HK-2 (cell line): ENCODE data around the gene GPD2.
A peak's percentile ranks its signal among the peaks of the same experiment; 100 is the strongest.

Source experiments
- DNase-seq: peaks from one replicate; pipeline ENCODE4 v3.0.0-alpha.2; 2018; ENCODE audit not compliant: unreplicated experiment

The GPD2 gene

DNA sequence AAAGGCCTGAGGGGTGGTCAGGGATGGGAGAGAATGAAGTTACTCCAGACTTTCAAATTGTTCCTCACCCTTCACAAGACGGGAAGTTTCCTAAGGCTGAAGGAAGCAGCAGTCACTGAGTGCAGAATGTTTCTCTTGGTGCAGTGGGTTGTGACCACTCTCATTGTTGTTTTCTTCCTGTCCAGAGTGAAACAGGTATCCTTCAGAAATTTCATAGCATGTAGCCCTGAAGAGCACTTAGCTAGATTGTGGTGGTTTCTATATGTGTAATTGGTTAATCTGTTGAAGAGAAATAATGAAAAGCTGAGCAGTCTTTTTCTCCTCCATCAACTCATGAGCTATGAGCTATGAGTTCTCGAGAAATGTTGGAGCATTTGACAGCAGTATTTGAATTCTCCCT is 96.8 kb downstream of the GPD2 start:
- no peak for DNase-seq

- DNase-seq, result no peak
Observed at GRCh38 chr2:156536534-156536933, 100.4 kb downstream of the GPD2 start.

DNA sequence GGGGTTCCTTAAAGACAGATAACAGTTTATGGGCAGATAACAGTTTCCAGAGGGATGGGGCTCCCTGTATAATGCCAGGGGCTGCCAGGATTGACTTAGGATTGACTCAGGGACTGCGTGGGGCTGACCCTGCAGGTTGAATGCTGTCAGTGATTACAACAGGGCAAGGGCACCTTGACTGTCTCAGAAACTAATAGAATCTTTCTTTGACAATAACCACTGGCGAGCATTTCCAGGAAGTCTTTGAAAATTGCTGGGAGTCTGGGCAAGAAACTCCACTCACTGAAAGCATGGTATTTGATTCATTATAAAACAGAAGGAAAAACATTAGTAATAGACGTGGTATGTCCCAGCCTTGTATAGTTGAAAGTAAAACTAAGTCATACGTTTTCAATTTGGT is 101.0 kb downstream of the GPD2 start:
- DNase-seq, result no peak

GRCh38 chr2:156538083-156538504 is 101.9 kb downstream of the GPD2 start:
- DNase-seq, result no peak

DNA sequence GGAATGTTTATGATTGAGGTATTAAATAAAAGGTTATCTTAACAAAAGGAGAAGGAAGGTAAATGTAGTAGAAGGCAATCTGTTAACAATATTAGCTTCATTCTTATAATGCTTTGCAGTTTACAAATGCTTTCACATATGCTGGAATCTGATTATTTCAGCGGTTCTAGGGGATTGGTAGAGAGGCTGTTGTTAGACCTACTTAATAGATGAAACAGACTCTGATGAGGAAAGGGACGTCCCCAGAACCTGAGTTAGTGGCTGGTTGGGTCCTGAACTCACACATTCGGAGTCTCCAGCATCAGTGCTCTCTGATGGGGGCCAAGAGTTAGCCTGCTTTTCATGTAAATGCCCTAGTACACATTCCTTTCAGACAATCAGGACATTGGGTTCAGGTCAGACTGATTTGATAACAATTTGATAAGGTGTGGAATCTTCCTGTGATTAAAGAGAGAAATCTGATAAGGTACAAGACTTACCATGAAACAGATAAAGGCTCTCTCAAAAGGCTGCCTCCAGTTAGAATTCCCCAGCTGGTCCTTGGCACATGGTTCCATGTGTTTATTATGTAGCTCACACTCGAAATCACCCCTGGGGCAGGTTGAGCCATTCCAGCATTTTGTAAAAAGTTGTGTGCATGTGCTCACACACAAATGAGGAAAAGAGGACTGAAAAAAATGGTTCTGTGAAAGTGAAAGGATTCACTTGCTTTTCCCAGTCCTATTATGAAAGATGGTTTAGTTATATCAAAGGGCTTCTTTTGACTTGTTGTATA is 103.1 kb downstream of the GPD2 start:
- no peak for DNase-seq

DNA sequence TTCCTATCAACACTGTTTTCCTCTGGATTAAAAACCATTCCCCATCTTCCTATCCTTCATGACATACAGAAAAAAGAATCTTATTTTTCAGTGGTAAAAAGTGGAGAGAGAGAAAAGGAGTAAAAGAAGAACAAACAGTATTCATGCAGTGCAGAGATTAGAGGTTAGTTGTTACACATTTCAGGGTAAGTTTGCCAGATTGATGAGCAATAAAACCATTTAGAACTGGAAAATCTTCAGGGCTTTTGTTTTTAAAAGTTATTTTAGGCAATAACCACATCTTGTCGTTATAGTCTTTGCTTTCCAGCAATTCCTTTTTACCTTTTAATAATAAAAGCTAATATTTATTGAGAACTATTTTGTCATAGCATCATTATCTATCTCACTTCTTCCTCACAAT is 104.5 kb downstream of the GPD2 start:
- no peak for DNase-seq

DNA sequence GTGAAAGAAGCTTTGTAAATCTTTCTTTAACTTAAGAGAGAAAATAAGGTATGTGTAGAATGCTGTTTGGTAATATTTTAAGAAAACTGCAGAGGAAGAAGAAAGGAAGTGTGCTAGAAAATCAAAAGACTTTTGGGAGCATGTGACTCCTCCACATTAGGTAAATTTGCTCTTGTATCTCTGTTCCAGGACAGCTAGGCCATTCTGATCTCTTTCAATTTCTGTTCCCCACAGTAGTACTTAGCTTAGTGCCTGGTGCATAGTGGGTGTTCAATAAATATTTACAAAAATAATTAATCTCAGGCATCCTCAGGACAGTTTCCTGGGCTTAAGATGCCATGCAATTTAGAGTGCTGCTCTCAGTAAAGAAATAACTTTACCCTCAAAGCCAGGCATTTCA is 105.0 kb downstream of the GPD2 start:
- DNase-seq, result no peak

GRCh38 chr2:156541706-156542105 is 105.5 kb downstream of the GPD2 start:
- DNase-seq, result no peak

- DNase-seq, result no peak
Observed at GRCh38 chr2:156548413-156548812, 112.2 kb downstream of the GPD2 start.

DNA sequence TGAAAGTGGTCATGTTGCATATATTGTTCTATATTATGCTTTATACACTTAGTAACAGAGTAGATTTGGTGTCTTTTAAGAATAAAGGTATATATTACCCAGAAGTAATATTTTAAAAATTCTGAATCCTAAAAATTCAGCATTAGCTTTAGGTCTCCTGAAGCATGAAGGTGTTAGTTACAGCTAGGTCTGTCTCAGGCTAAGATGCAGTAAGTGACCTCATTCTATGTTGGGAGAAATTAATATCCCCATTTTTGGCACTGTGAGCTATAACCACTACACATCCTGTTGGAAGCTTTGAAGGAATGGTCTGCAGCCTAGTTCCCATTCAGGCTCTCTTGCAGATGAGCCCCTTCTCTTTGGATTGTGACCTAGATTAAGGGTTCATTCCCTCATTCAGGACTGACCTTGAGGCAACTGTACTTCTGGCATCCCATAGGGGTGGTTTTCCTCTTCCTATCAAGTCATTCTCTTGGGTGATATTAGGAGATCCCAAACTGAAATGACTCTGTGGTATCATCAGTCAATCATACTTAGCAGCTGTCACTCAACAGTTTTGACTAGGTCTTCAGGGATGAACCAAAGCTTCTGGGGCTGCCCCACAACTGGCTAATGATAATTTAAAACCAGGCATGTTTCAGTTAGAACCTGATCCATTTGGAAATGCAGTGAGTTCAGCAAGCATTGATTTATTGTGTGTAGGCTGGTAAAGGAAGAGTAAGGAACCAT is 117.7 kb downstream of the GPD2 start:
- no peak for DNase-seq

DNA sequence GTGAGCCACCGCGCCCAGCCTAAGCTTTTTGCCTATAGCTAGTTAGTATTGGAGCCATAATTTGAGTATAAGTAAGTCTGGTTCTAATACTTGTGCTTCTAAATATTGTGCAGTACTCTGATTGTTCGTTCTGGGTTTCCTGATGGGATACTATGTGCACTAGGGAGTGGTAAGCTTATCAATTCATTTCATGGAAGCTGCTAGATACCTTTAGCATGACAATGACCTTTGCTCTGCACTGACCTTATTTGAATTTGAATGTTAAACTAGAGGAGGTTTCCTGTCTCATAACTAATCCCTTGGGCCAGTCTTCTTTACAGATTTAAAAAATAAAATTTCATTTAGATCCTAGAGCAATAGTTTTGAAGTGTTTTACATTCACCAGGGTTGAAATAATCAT is 125.1 kb downstream of the GPD2 start:
- DNase-seq, result no peak

- DNase-seq, result no peak
Observed at GRCh38 chr2:156562124-156562523, 125.9 kb downstream of the GPD2 start.

GRCh38 chr2:156563994-156564753 is 128.0 kb downstream of the GPD2 start:
- DNase-seq, result no peak

DNA sequence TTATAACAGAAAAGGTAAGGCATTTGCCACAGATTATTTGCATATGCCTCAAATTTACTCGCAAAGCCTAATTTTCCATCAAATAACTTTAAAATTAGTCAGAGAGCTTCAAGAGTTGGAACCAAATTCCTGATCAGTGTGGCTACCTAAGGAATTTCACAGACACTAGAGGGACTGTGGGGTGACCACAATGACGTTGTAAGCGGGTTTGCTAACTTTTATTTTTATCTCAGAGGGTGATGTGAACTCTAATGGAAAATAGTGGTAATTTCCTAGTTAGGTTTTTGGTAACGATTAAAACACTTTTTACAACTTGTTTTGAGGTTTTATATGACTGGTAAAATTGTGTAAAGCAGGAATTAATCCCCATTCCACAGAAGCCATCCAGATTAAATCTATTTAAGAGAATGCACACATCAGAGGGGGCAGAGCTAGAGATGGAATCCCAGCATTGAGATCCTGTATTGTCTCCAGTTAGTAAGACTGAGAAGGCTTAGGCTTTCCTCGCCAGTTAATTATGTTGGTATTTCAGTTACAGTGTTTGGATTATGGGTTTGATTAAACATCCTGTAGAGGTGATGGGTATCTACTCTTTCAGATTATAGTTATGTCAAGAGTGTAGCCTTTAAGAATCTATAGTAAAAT is 129.0 kb downstream of the GPD2 start:
- peak; percentile 31 for DNase-seq

- DNase-seq, result no peak
Observed at GRCh38 chr2:156573710-156574109, 137.5 kb downstream of the GPD2 start.

DNA sequence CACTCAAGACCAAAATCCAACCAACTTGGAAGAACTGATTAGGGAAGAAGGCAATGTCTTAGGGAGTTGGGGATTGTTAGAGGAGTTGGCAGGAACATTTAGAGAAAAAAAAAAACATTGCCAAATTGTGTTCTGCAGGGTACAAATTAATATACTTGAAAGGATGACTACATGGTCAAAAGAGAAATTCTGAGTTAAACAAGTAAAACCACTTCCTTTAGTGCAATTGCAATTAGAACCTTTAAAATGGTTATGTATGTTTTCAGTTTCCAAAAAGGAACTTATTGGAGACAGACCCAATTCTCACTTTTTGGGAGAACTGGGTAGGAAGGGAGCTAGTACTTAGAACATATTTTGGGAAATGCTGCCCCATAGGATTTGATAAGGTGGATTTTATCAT is 137.9 kb downstream of the GPD2 start:
- no peak for DNase-seq

GRCh38 chr2:156576005-156576404 is 139.8 kb downstream of the GPD2 start:
- no peak for DNase-seq

GRCh38 chr2:156580501-156580900 is 144.3 kb downstream of the GPD2 start:
- no peak for DNase-seq

DNA sequence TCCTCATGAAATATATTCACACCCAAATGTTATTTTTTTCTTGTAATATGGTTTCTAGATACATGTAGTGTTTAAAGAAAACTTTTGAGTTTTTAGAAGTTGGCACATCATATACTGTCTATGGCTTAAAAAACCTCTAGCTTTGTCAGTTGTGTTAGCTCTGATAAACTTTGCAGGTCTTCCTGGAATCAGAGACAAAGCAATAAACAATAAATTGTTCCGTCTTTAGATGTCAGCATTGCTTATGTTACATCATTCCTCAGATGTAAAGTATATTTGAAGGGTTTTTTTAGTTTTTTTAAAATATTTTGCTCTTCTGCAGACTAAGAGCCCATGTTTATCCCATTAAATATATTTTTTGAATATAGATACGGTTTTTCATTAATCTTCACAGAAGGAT is 145.1 kb downstream of the GPD2 start:
- no peak for DNase-seq

DNA sequence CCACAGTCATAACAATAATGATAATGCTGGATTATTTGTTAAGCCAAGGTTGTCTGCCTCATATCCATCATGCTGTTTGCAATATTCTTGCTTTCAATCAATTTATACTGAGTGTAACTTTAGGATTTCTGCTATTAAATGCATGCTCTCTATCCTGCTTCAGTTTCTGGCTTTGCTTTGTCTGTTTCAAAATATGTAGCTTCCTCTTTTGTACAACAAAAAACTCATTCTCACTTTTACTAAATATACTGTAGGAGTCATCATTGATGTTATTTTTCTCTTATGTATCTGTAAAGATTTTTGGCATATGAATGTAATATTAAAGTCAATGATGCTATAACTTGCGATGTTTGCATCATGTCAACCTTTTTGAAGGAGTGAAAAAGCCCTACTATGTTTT is 149.3 kb downstream of the GPD2 start:
- DNase-seq, result no peak

- no peak for DNase-seq
Observed at GRCh38 chr2:156586621-156587020, 150.4 kb downstream of the GPD2 start.

DNA sequence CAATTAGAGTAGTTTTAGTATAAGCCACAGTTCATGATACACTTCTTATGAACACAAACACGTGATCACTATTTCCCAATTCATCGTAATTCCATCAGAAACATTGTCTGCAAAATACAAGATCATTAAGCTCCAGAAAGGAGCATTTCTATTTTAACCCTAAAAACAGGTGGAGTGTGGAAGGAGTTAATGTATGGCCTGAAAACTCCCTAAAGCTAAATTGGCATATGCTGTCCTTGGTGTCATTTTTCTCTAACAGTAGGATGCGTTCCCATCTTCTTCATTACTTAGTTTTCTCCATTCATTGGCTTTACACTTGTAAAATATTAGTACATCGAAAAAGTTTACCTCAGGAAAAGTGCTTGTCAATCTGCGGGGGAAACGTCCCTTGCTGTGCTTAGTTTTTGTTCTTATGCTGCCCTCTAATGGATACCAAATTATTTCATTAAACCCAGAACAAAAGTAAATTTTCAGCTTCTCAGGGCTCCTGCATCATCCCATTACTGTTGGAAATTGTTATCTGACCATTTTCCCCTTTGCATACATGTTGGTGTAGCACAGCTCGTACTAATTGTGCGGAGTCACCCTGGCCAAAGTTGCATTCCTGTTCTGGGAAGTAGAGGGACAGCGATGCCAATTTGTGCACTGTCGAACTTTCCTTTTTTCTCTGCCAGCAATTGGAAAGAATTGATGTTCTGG is 153.4 kb downstream of the GPD2 start:
- DNase-seq, result no peak
